B cell (primary cell): ENCODE measurements around the gene ADCY1. TPM values are rescaled to one million over a fixed set of nuclear protein-coding genes. Genes with fewer than 3 reads are reported as not detected.

Source experiments
- ATAC-seq: fragments of 200-7000 bp; cut with Tn5 transposase; one replicate; pipeline ENCODE4 v1.10.0; 2021; ENCODE audit warnings: low read depth, mild to moderate bottlenecking, moderate number of reproducible peaks, moderate library complexity
- CTCF ChIA-PET: fragments of 350-600 bp; sonication (Branson Sonifier 250); formaldehyde crosslinking; loops from one replicate; lab custom pipeline; 2021; ENCODE audit warnings: antibody characterized with exemption, inconsistent platforms; lab: Charles Lee
- POLR2A ChIA-PET: fragments of 350-600 bp; sonication (Branson Sonifier 250); formaldehyde crosslinking; loops from one replicate; lab custom pipeline; 2021; ENCODE audit warnings: antibody characterized with exemption; lab: Charles Lee
- DNase-seq: peaks from one replicate; pipeline ENCODE4 v3.0.0; 2013
- H2AFZ ChIP-seq: 2 replicates; pipeline ENCODE4 v1.6.1; 2012; ENCODE audit warnings: mild to moderate bottlenecking, low read depth, low read length; ENCODE audit not compliant: insufficient read depth, poor library complexity, severe bottlenecking
- H3K27ac ChIP-seq, 2 donors: 1 replicate in 1 of 2; 2 replicates in 1 of 2; pipeline ENCODE4 v1.5.1; 2012 to 2013; ENCODE audit warnings: low read length in 2 of 2, mild to moderate bottlenecking in 2 of 2, moderate library complexity in 1 of 2
- H3K27me3 ChIP-seq, 4 experiments: fragments of 200-600 bp in 1 of 4; sonication (generic) in 1 of 4; replicated peaks in 1 of 4; 1 replicate in 2 of 4; 2 replicates in 2 of 4; pipeline versions ENCODE4 v1.6.1 to v1.7.0; 2013 to 2016; ENCODE audit warnings: low read length in 3 of 4, mild to moderate bottlenecking in 2 of 4, mixed read lengths in 1 of 4, moderate library complexity in 1 of 4; ENCODE audit not compliant: insufficient read depth in 4 of 4, control insufficient read depth in 3 of 4; ENCODE audit errors: control extremely low read depth in 1 of 4
- H3K36me3 ChIP-seq, 2 experiments: replicated peaks in 1 of 2; 1 replicate in 1 of 2; 2 replicates in 1 of 2; pipeline versions ENCODE4 v1.6.1 to v1.7.1; 2013; ENCODE audit warnings: low read length in 1 of 2; ENCODE audit not compliant: insufficient read depth in 2 of 2, control insufficient read depth in 1 of 2; ENCODE audit errors: control extremely low read depth in 1 of 2, extremely low read depth in 1 of 2
- H3K4me1 ChIP-seq, 2 donors: fragments of 200-600 bp in 1 of 2; sonication (generic) in 1 of 2; 1 replicate in 1 of 2; 2 replicates in 1 of 2; pipeline versions ENCODE4 v1.5.1 to v1.6.1; 2013 to 2017; ENCODE audit warnings: low read length in 2 of 2; ENCODE audit not compliant: control insufficient read depth in 2 of 2, insufficient read depth in 2 of 2
- H3K4me2 ChIP-seq: replicated peaks from 2 replicates; pipeline ENCODE3; 2012; ENCODE audit warnings: mild to moderate bottlenecking, low read depth, low read length; ENCODE audit not compliant: poor library complexity, severe bottlenecking
- H3K4me3 ChIP-seq, 5 experiments: fragments of 200-600 bp in 1 of 5; sonication (generic) in 1 of 5; 1 replicate in 3 of 5; 2 replicates in 2 of 5; pipeline versions ENCODE4 v1.5.1 to v1.7.0; 2011 to 2016; ENCODE audit warnings: low read length in 4 of 5, mild to moderate bottlenecking in 4 of 5, low read depth in 2 of 5, control low read depth in 1 of 5, moderate library complexity in 1 of 5; ENCODE audit not compliant: insufficient read depth in 1 of 5; ENCODE audit errors: control extremely low read depth in 1 of 5, extremely low read depth in 1 of 5
- H3K79me2 ChIP-seq: fragments of 200-600 bp; sonication (generic); one replicate; pipeline ENCODE4 v1.6.0; 2016; ENCODE audit warnings: low read length; ENCODE audit not compliant: control insufficient read depth, insufficient read depth
- H3K9ac ChIP-seq: fragments of 200-600 bp; sonication (generic); 2 replicates; pipeline ENCODE4 v1.6.1; 2017; ENCODE audit warnings: mild to moderate bottlenecking, low read length, moderate library complexity
- H3K9me3 ChIP-seq, 3 donors: one replicate each; pipeline versions ENCODE4 v1.6.1 to v1.7.1; 2013; ENCODE audit warnings: low read length in 2 of 3; ENCODE audit not compliant: control insufficient read depth in 2 of 3, insufficient read depth in 1 of 3; ENCODE audit errors: control extremely low read depth in 1 of 3
- H4K20me1 ChIP-seq: 2 replicates; pipeline ENCODE4 v1.6.0; 2012; ENCODE audit warnings: mild to moderate bottlenecking, low read length; ENCODE audit not compliant: insufficient read depth, control insufficient read depth, poor library complexity, severe bottlenecking
- H3K27ac Mint-ChIP-seq: one replicate; pipeline ENCODE4 v1.8.0; 2021; ENCODE audit warnings: mixed read lengths
- H3K27me3 Mint-ChIP-seq: one replicate; pipeline ENCODE4 v1.8.0; 2021; ENCODE audit warnings: mixed read lengths
- H3K4me1 Mint-ChIP-seq: one replicate; pipeline ENCODE4 v1.8.0; 2021; ENCODE audit warnings: mixed read lengths
- H3K4me3 Mint-ChIP-seq: one replicate; pipeline ENCODE4 v1.8.0; 2021; ENCODE audit warnings: mixed read lengths
- H3K9me3 Mint-ChIP-seq: one replicate; pipeline ENCODE4 v1.8.0; 2022; ENCODE audit warnings: mixed read lengths; ENCODE audit not compliant: insufficient read depth
- EZH2 ChIP-seq: IDR thresholded peaks from 2 replicates; pipeline ENCODE4 v1.6.1; 2012; ENCODE audit warnings: borderline replicate concordance, low read depth, mild to moderate bottlenecking, moderate library complexity, low read length; ENCODE audit not compliant: insufficient read depth, poor library complexity, severe bottlenecking
- WGBS: methylation state at CpG from one replicate; pipeline ENCODE4 v1.1.5; 2013; ENCODE audit warnings: missing lambda C conversion rate; ENCODE audit not compliant: insufficient coverage; 5-methylcytosine and 5-hydroxymethylcytosine counted together
- intact Hi-C: fragments of 100-400 bp; cut with micrococcal nuclease; formaldehyde crosslinking; loops from one replicate; pipeline ENCODE4 v1.10.0; 2022
- polyA plus RNA-seq: library from polyadenylated mRNA; depleted of rRNA; stranded (reverse); fragments of >200 nt; gene quantifications from 2 replicates; pipeline ENCODE4 v1.2.3, GENCODE V29; 2012
- total RNA-seq, 2 donors: library from RNA; stranded (reverse); fragments of 120-200 nt in 1 of 2; gene quantifications; 1 replicate in 1 of 2; 2 replicates in 1 of 2; pipeline versions ENCODE4 v1.2.3 to v1.2.4, GENCODE V29; 2013 to 2022
- TF ChIP-seq, protein P1 (sequence below): fragments of 200-600 bp; IDR thresholded peaks from one replicate; pipeline ENCODE4 v1.8.0; 2022; ENCODE audit warnings: antibody characterized with exemption, mild to moderate bottlenecking

Gene ADCY1
- total and polyA plus RNA-seq, 2 donors (not counting 1 experiment from before 2014, with no cell fraction given), result 0.05 to 0.12 TPM

DNA sequence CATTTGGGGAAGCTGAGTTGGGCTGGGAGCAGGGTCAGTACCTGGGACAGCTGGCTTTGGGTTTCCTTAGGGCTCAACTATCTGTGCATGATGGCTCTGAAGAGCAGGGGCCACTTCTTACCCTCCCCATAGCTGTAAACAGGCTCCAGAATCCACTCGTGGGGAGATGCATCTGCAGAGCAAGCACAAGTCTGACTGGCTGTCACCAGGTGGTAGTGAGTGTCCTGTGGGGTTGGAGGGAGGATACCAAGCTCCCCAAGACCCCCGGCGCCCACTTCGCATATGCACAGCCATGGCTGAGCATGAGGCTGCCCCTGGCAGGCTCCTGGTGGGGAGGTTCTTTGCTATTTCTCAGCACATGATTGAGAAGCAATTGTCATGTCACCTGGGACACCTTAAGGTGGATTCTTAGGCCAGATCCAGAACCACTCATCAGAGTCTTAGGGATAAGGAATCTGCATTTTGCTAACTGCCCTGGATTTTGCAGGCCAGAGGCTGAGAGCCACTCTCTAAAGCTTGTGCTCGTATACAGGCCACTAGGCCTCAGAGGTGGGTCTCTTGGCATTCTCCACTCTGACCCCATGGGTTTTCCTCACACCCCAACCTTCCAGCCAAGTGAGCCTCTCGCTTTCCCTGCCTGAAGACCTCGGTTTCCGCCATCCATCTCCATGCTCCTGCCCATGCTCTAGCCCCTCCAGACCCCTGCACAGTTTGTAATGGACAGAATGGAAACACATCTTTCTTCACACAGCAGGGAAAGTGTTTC, 53.7 kb downstream of the ADCY1 start:
- H3K4me1 ChIP-seq, result no peaks in the 10 kb centered on the region
- POLR2A ChIA-PET, result no interaction called here
- H2AFZ ChIP-seq, result no peak overlapping the region

DNA sequence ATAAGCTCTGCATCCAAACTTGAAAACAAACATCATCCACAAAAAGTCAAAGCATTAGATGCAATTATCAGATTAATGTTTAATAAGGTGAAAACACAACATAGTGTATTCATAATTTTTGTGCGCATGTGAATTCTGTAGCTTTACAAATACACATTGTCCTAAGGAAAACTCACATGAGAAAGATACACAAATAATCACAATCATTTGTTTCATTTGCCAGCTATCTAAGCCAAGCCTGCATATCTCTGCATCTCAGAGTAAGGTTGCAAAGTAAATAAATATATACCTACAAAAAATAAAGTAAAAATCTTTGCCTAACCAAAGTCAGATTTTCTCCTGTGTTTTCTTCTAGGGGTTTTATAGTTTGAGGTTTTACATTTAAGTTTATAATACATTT, 57.4 kb downstream of the ADCY1 start:
- WGBS, result no CpG with 5 or more reads among the region's 1 CpG
- Histone ChIP-seq H3K4me2 (no peak overlapping the region), H3K79me2 (no peaks in the 10 kb centered on the region), H3K4me1 (no peaks in the 10 kb centered on the region), H3K27me3 (no peaks in the 10 kb centered on the region), H3K27ac (no peak overlapping the region), H2AFZ (no peak overlapping the region), H3K9ac (no peak overlapping the region), H4K20me1 (no peaks in the 10 kb centered on the region), H3K9me3 (peaks cover 0 to 10% (median 0%) of the 10 kb centered on the region in 3 donors), H3K4me3 (no peak overlapping the region), H3K36me3 (no peaks in the 10 kb centered on the region)
- no peak for DNase-seq
- TF ChIP-seq EZH2, result no peak
- TF ChIP-seq, protein P1, sequence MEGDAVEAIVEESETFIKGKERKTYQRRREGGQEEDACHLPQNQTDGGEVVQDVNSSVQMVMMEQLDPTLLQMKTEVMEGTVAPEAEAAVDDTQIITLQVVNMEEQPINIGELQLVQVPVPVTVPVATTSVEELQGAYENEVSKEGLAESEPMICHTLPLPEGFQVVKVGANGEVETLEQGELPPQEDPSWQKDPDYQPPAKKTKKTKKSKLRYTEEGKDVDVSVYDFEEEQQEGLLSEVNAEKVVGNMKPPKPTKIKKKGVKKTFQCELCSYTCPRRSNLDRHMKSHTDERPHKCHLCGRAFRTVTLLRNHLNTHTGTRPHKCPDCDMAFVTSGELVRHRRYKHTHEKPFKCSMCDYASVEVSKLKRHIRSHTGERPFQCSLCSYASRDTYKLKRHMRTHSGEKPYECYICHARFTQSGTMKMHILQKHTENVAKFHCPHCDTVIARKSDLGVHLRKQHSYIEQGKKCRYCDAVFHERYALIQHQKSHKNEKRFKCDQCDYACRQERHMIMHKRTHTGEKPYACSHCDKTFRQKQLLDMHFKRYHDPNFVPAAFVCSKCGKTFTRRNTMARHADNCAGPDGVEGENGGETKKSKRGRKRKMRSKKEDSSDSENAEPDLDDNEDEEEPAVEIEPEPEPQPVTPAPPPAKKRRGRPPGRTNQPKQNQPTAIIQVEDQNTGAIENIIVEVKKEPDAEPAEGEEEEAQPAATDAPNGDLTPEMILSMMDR, result no peak
- POLR2A ChIA-PET, result no interaction called here
- Mint-ChIP-seq H3K4me1 (no peaks in the 10 kb centered on the region), H3K27ac (no peak overlapping the region), H3K9me3 (no peaks in the 10 kb centered on the region), H3K4me3 (no peak overlapping the region), H3K27me3 (no peaks in the 10 kb centered on the region)
- intact Hi-C loops, result no loop called here
- CTCF ChIA-PET, result no interaction called here
- ATAC-seq, result no peak

More for the DNA sequence above, 53.7 kb downstream of the ADCY1 start:
- no peak overlapping the region for H3K27ac Mint-ChIP-seq
- no peaks in the 10 kb centered on the region for H3K4me1 Mint-ChIP-seq
- TF ChIP-seq EZH2, result no peak
- TF ChIP-seq, protein P1, result no peak
- DNase-seq (no peak), ATAC-seq (no peak)
- no peaks in the 10 kb centered on the region for H3K79me2 ChIP-seq
- H3K36me3 ChIP-seq, result no peaks in the 10 kb centered on the region
- WGBS, result 91% methylated on average over 6 of the region's 8 CpGs
- H3K4me3 Mint-ChIP-seq, result no peak overlapping the region
- H3K9me3 Mint-ChIP-seq, result no peaks in the 10 kb centered on the region
- no peak overlapping the region for H3K27ac ChIP-seq
- H3K27me3 ChIP-seq, result no peaks in the 10 kb centered on the region
- peaks cover 0 to 18% (median 0%) of the 10 kb centered on the region in 3 donors for H3K9me3 ChIP-seq
- CTCF ChIA-PET, result no interaction called here
- no peaks in the 10 kb centered on the region for H3K27me3 Mint-ChIP-seq
- no peak overlapping the region for H3K9ac ChIP-seq
- no peaks in the 10 kb centered on the region for H4K20me1 ChIP-seq
- intact Hi-C loops, result no loop called here
- H3K4me2 ChIP-seq, result no peak overlapping the region
- H3K4me3 ChIP-seq, result no peak overlapping the region
